A549 (cell line): ENCODE data around the gene NRG3. TPM values are rescaled to one million over a fixed set of nuclear protein-coding genes. Genes with fewer than 3 reads are reported as not detected.

ENCODE experiments used
- ATAC-seq, 2 experiments: fragments of 200-7000 bp in 1 of 2; fragments of >200 bp in 1 of 2; cut with Nextera tagmentation in 1 of 2; cut with Tn5 transposase in 1 of 2; 3 replicates each; pipeline versions ENCODE4 v1.8.0 to v1.9.1; 2018 to 2020; ENCODE audit warnings: mild to moderate bottlenecking in 1 of 2, moderate library complexity in 1 of 2
- CTCF ChIA-PET: fragments of 300-600 bp; sonication (Branson Sonifier 250); formaldehyde crosslinking; extraction: SDS; loops from one replicate; lab custom pipeline; 2021; ENCODE audit warnings: antibody characterized with exemption, inconsistent platforms; lab: Yijun Ruan, JAX
- POLR2A ChIA-PET: fragments of 350-600 bp; formaldehyde crosslinking; extraction: SDS; loops from one replicate; lab custom pipeline; 2021; ENCODE audit warnings: antibody characterized with exemption, inconsistent platforms; lab: Yijun Ruan, JAX
- DNase-seq, 2 experiments: peaks; one replicate each; pipeline versions ENCODE4 v3.0.0 to v3.0.0-alpha.2; 2011 to 2016; ENCODE audit warnings: low read depth in 1 of 2, low spot score in 1 of 2
- FAIRE-seq: peaks from 2 replicates; lab custom pipeline; 2011; peaks lifted over from hg19 to GRCh38; lab: Jason Lieb, UNC
- H3K27ac ChIP-seq, 2 experiments: fragments of >200 bp; sonication (Bioruptor Twin); formaldehyde crosslinking; 3 replicates each; pipeline ENCODE4 v1.5.1; 2016 to 2017
- H3K4me1 ChIP-seq: fragments of >200 bp; sonication (Bioruptor Twin); formaldehyde crosslinking; 3 replicates; pipeline ENCODE4 v1.6.1; 2016
- H3K4me2 ChIP-seq: fragments of >200 bp; sonication (Bioruptor Twin); formaldehyde crosslinking; 3 replicates; pipeline ENCODE4 v1.6.1; 2016
- H3K4me3 ChIP-seq: fragments of >200 bp; sonication (Bioruptor Twin); formaldehyde crosslinking; 3 replicates; pipeline ENCODE4 v1.5.1; 2016
- H3K9me3 ChIP-seq: fragments of >200 bp; sonication (Bioruptor Twin); formaldehyde crosslinking; 3 replicates; pipeline ENCODE4 v1.6.1; 2016
- ATOH8 ChIP-seq: fragments of 250-450 bp; sonication (Bioruptor Pico); IDR thresholded peaks from 2 replicates; pipeline ENCODE4 v1.5.0; 2020; ENCODE audit warnings: low read depth, mild to moderate bottlenecking, moderate library complexity
- BCL3 ChIP-seq: fragments of >200 bp; sonication (Bioruptor Twin); formaldehyde crosslinking; IDR thresholded peaks from 3 replicates; pipeline ENCODE4 v1.6.1; 2016
- CBX8 ChIP-seq: fragments of 200-600 bp; sonication (generic); IDR thresholded peaks from 2 replicates; pipeline ENCODE4 v1.6.1; 2016
- CEBPB ChIP-seq, 2 experiments: fragments of >200 bp in 1 of 2; sonication (Bioruptor Twin) in 1 of 2; formaldehyde crosslinking in 1 of 2; IDR thresholded peaks; 2 replicates each; pipeline ENCODE4 v1.6.1; 2012 to 2016
- EHF ChIP-seq: fragments of 250-450 bp; sonication (Bioruptor Pico); IDR thresholded peaks from 2 replicates; pipeline ENCODE4 v1.5.0; 2020; ENCODE audit warnings: mild to moderate bottlenecking
- FOSB ChIP-seq: fragments of 250-450 bp; sonication (Bioruptor Pico); IDR thresholded peaks from 2 replicates; pipeline ENCODE4 v1.5.0; 2020; ENCODE audit warnings: mild to moderate bottlenecking, moderate library complexity
- FOSL2 ChIP-seq, 2 experiments: fragments of 450-650 bp in 1 of 2; fragments of >200 bp in 1 of 2; sonication (Bioruptor Twin) in 1 of 2; formaldehyde crosslinking; IDR thresholded peaks; 2 replicates each; pipeline versions ENCODE4 v1.5.0 to v1.6.1; 2016 to 2020; ENCODE audit warnings: mild to moderate bottlenecking in 1 of 2, moderate library complexity in 1 of 2
- HDAC2 ChIP-seq: fragments of 200-600 bp; sonication (generic); IDR thresholded peaks from 2 replicates; pipeline ENCODE4 v1.6.1; 2016
- HES2 ChIP-seq: fragments of >200 bp; sonication (Bioruptor Twin); formaldehyde crosslinking; IDR thresholded peaks from 2 replicates; pipeline ENCODE4 v1.6.1; 2016
- HEYL ChIP-seq: fragments of 250-450 bp; sonication (Bioruptor Pico); IDR thresholded peaks from 2 replicates; pipeline ENCODE4 v1.8.0; 2021; ENCODE audit warnings: mild to moderate bottlenecking, moderate library complexity
- HOXB13 ChIP-seq: fragments of 250-450 bp; sonication (Bioruptor Pico); IDR thresholded peaks from 2 replicates; pipeline ENCODE4 v1.5.0; 2020; ENCODE audit warnings: low read depth, mild to moderate bottlenecking, moderate library complexity
- HOXB5 ChIP-seq: fragments of 250-450 bp; sonication (Bioruptor Pico); IDR thresholded peaks from 2 replicates; pipeline ENCODE4 v1.5.0; 2020; ENCODE audit warnings: mild to moderate bottlenecking, moderate library complexity
- JUNB ChIP-seq: fragments of >200 bp; sonication (Bioruptor Twin); formaldehyde crosslinking; IDR thresholded peaks from 2 replicates; pipeline ENCODE4 v1.6.1; 2016
- KDM1A ChIP-seq: fragments of 200-600 bp; sonication (generic); IDR thresholded peaks from 2 replicates; pipeline ENCODE4 v1.6.1; 2016; ENCODE audit warnings: low read depth, mild to moderate bottlenecking
- KDM5A ChIP-seq: fragments of 200-600 bp; sonication (generic); IDR thresholded peaks from 2 replicates; pipeline ENCODE4 v1.6.1; 2016; ENCODE audit warnings: antibody characterized with exemption, mild to moderate bottlenecking
- NFE2L2 ChIP-seq: fragments of 150-350 bp; conservative IDR thresholded peaks from 2 replicates; pipeline ENCODE4 v1.6.1; 2014; ENCODE audit warnings: low read length
- NR3C1 ChIP-seq: fragments of >200 bp; sonication (Bioruptor Twin); formaldehyde crosslinking; IDR thresholded peaks from 3 replicates; pipeline ENCODE4 v1.6.1; 2017
- PHF8 ChIP-seq: fragments of 200-600 bp; sonication (generic); IDR thresholded peaks from 2 replicates; pipeline ENCODE4 v1.6.1; 2016; ENCODE audit warnings: low read depth, mild to moderate bottlenecking, antibody characterized with exemption, moderate library complexity, borderline replicate concordance
- POLR2A ChIP-seq: IDR thresholded peaks from 2 replicates; pipeline ENCODE4 v1.6.1; 2012; ENCODE audit warnings: mild to moderate bottlenecking, low read length
- RARB ChIP-seq: fragments of 250-450 bp; sonication (Bioruptor Pico); IDR thresholded peaks from 2 replicates; pipeline ENCODE4 v1.8.0; 2021; ENCODE audit warnings: mild to moderate bottlenecking, moderate library complexity
- RFX5 ChIP-seq: fragments of 450-650 bp; IDR thresholded peaks from 2 replicates; pipeline ENCODE4 v1.7.1; 2014; ENCODE audit warnings: antibody characterized with exemption, mild to moderate bottlenecking, moderate library complexity
- SMC3 ChIP-seq: fragments of >200 bp; sonication (Bioruptor Twin); formaldehyde crosslinking; IDR thresholded peaks from 3 replicates; pipeline ENCODE4 v1.6.1; 2018; ENCODE audit warnings: inconsistent platforms
- SREBF2 ChIP-seq: fragments of 450-650 bp; IDR thresholded peaks from 2 replicates; pipeline ENCODE4 v1.6.1; 2014; ENCODE audit warnings: mild to moderate bottlenecking, moderate library complexity
- USF2 ChIP-seq: fragments of 450-650 bp; IDR thresholded peaks from 2 replicates; pipeline ENCODE4 v1.6.1; 2014; ENCODE audit warnings: antibody characterized with exemption
- ZFP36 ChIP-seq: fragments of 450-650 bp; IDR thresholded peaks from 2 replicates; pipeline ENCODE4 v1.6.1; 2014; ENCODE audit warnings: borderline replicate concordance; ENCODE audit not compliant: partially characterized antibody
- ZNF302 ChIP-seq: fragments of 250-450 bp; sonication (Bioruptor Pico); IDR thresholded peaks from 2 replicates; pipeline ENCODE4 v1.9.0; 2021; ENCODE audit warnings: inconsistent platforms, mild to moderate bottlenecking, moderate library complexity
- ZSCAN20 ChIP-seq: fragments of 250-450 bp; sonication (Bioruptor Pico); IDR thresholded peaks from 2 replicates; pipeline ENCODE4 v1.8.0; 2022; ENCODE audit warnings: mild to moderate bottlenecking, moderate library complexity
- WGBS: methylation state at CpG from one replicate; pipeline ENCODE4 v1.1.6; 2017; ENCODE audit errors: missing lambda C conversion rate; 5-methylcytosine and 5-hydroxymethylcytosine counted together
- polyA plus RNA-seq, 4 experiments: library from polyadenylated mRNA; depleted of rRNA in 3 of 4; stranded (reverse); fragments of >200 nt; fragmentation: RNase III in 1 of 4; extraction: RNeasy Plus Mini Kit Qiagen cat#74134 plus additional on column Dnase treatment in 1 of 4; gene quantifications; 2 replicates in 3 of 4; 3 replicates in 1 of 4; pipeline ENCODE4 v1.2.3, GENCODE V29; 2011 to 2017

NRG3 gene
- polyA plus RNA-seq, 2 of the 4 experiments (the other 2 are of a cell fraction) = not detected

- no peak for DNase-seq
These were observed 940.7 kb downstream of the NRG3 start for GRCh38 chr10:82815680-82816079.

DNA sequence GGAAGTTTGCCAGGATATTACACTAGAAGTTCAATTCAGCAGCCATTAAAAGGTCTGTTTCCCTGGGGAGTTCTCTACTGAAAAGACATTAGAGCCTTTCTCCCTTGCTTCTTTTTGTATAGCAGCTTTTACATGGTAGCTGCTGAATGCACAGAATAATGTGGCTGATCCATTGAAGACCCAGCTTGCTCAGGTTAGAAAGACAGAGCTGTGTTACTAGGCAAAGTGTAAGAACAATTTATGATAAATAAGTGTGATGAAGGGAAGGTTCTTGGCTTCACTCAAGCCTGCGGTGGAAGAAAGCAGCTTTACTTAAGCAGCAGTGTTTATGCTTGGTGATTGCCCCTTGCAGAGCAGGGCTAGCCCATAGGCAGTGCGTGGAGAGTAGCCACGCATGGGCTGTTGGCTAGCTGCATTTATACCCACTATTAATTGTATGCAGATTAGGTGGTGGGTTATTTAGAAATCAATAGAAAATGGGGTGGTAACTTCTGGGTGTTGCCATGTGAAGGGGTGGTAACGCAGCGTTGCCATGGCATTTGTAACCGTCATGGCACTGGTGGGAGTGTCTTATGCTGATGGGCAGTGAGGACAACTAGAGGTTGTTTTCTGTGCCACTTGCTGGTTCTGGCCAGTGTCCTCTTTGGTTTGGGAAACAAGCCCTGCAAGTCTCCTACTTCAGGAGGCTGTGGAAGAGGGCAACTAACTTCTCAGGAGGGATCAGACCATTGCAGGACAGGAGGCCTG is 942.9 kb downstream of the NRG3 start:
- FAIRE-seq = no peak
- WGBS = 12% methylated on average over 6 of the region's 6 CpGs
- CTCF ChIA-PET = no interaction called here
- no peak for TF ChIP-seq HOXB13
- no peak for TF ChIP-seq PHF8
- no peak for TF ChIP-seq USF2
- no peak for TF ChIP-seq RFX5
- no peak for TF ChIP-seq HOXB5 (CRISPR knock-in tag)
- TF ChIP-seq NFE2L2 = no peak
- TF ChIP-seq ZSCAN20 (CRISPR knock-in tag) = no peak
- no peak for TF ChIP-seq SMC3
- TF ChIP-seq, all 56 proteins: peak for 0
- no peak for ATAC-seq
- no peak overlapping the region for H3K4me2 ChIP-seq
- DNase-seq = no peak
- H3K9me3 ChIP-seq = no peaks in the 10 kb centered on the region
- POLR2A ChIA-PET = no interaction called here
- H3K27ac ChIP-seq = no peak overlapping the region
- H3K4me1 ChIP-seq = no peaks in the 10 kb centered on the region
- no peak overlapping the region for H3K4me3 ChIP-seq

More at GRCh38 chr10:82815680-82816079, 940.7 kb downstream of the NRG3 start:
- TF ChIP-seq CBX8 (no peak), POLR2A (no peak), HES2 (no peak)
- H3K9me3 ChIP-seq = no peaks in the 10 kb centered on the region
- no peak for FAIRE-seq
- H3K4me2 ChIP-seq = no peak overlapping the region
- CTCF ChIA-PET = no interaction called here
- no peaks in the 10 kb centered on the region for H3K4me1 ChIP-seq
- POLR2A ChIA-PET = no interaction called here
- 0% methylated on average over 5 of the region's 7 CpGs for WGBS
- no peak overlapping the region for H3K4me3 ChIP-seq
- ATAC-seq = no peak
- no peak overlapping the region for H3K27ac ChIP-seq

- CTCF ChIA-PET = interaction anchor here (0.5 kb wide), 1 partner anchor 964 kb away, joined by 3 read pairs; no protein-coding TSS in a partner anchor
- H3K4me2 ChIP-seq = no peak overlapping the region
- no peaks in the 10 kb centered on the region for H3K9me3 ChIP-seq
- 0% methylated on average over 2 of the region's 2 CpGs for WGBS
- H3K4me3 ChIP-seq = no peak overlapping the region
- no peak overlapping the region for H3K27ac ChIP-seq
- DNase-seq (no peak), FAIRE-seq (no peak), ATAC-seq (no peak)
- no peak for TF ChIP-seq HOXB5 (CRISPR knock-in tag)
- TF ChIP-seq KDM1A = no peak
- no peak for TF ChIP-seq POLR2A
- no peak for TF ChIP-seq ATOH8 (CRISPR knock-in tag)
- TF ChIP-seq ZNF302 (CRISPR knock-in tag) = no peak
- TF ChIP-seq CEBPB (IDR thresholded peaks at IDR 0.05) = no peak
- no peak for TF ChIP-seq KDM5A
- no peak for TF ChIP-seq HEYL
- TF ChIP-seq HDAC2 = no peak
- TF ChIP-seq RARB (CRISPR knock-in tag) = no peak
- no peak for TF ChIP-seq FOSB (CRISPR knock-in tag)
- no peak for TF ChIP-seq SREBF2
- no peak for TF ChIP-seq BCL3
- no peak for TF ChIP-seq EHF (CRISPR knock-in tag)
- TF ChIP-seq ZFP36 = no peak
- no peak for TF ChIP-seq CBX8
- TF ChIP-seq NR3C1 = no peak
- TF ChIP-seq PHF8 = no peak
- TF ChIP-seq FOSL2 (IDR thresholded peaks at IDR 0.05) = no peak
- no peak for TF ChIP-seq FOSL2 (CRISPR knock-in tag; IDR thresholded peaks at IDR 0.05)
- no peak for TF ChIP-seq JUNB
- H3K4me1 ChIP-seq = no peaks in the 10 kb centered on the region
- POLR2A ChIA-PET = no interaction called here
These were observed 946.0 kb downstream of the NRG3 start for GRCh38 chr10:82821043-82821442.
